ENCODE data around the gene PTGDS.

The PTGDS gene

GRCh38 chr9:136974817-136975535 lies 2.3 kb upstream of the PTGDS start:
- DNase-seq = no peak

- peak; percentile 43 for DNase-seq
These were observed 1.7 kb upstream of the PTGDS start for GRCh38 chr9:136975644-136976043.

GRCh38 chr9:136977649-136978072 lies 357 bp downstream of the PTGDS start:
- DNase-seq = no peak

GRCh38 chr9:136978073-136978864 lies 965 bp downstream of the PTGDS start:
- peak; percentile 76 for DNase-seq

DNA sequence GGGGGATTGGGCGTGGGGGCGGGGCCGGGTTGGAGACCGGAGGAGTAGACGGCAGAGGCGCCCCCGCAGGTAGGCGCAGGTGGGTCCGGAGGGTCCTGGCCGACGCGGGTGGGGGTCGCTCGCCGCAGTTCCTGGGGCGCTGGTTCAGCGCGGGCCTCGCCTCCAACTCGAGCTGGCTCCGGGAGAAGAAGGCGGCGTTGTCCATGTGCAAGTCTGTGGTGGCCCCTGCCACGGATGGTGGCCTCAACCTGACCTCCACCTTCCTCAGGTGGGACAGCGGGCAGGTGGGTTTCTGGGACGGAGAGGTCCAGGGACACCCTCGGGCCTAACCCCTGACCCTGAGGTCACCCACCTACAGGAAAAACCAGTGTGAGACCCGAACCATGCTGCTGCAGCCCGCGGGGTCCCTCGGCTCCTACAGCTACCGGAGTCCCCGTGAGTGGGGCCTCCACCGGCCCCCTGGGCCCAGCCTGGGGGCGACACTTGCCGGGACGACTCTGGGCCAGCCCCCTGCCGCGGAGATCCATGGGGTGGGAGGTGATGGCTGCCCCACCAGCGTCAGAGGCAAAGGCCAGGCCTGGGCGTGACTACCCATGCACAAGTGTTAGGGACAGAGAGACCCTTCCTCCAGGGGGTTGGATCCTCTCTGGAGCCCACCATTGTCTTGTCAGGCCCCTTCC lies 1.7 kb downstream of the PTGDS start:
- DNase-seq = no peak

- DNase-seq = no peak
These were observed 2.7 kb downstream of the PTGDS start for GRCh38 chr9:136979769-136980587.

DNA sequence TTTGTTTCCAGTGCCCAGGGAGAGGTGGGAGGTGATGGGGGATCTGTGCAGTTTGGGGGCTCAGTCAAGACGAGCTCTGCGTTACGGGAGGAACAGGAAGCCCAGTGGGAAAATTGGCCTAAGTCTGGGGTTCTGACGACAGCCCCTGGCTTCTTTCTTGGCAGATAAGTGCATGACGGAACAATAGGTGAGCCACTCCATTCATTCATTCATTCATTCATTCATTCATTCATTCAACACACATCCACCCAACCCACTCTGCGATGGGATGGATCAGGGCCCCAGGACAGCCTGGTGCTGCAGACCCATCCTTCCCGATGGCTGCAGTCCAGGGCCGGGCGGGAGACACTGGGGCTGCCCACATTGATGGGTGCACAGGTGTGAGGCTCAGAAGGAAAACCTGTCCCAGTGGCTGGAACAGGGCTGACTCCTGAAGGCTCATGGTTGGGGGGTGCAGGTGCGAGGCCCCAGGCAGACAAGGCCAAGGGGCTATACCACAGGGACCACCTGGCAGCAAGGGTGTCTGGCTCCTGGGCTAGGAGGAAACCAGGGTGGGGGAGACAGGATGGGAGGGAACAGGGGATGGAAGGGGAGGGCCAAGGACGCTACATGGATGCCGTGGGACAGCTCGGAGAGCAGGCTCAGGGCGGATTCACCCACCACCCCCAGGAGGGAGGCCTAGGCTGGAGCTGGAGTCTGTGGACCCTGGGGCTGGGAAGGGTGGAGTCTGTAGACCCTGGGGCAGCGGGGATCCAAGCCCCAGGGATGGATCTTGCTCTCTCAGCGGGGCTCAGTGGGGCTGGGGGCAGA lies 3.6 kb downstream of the PTGDS start:
- no peak for DNase-seq

DNA sequence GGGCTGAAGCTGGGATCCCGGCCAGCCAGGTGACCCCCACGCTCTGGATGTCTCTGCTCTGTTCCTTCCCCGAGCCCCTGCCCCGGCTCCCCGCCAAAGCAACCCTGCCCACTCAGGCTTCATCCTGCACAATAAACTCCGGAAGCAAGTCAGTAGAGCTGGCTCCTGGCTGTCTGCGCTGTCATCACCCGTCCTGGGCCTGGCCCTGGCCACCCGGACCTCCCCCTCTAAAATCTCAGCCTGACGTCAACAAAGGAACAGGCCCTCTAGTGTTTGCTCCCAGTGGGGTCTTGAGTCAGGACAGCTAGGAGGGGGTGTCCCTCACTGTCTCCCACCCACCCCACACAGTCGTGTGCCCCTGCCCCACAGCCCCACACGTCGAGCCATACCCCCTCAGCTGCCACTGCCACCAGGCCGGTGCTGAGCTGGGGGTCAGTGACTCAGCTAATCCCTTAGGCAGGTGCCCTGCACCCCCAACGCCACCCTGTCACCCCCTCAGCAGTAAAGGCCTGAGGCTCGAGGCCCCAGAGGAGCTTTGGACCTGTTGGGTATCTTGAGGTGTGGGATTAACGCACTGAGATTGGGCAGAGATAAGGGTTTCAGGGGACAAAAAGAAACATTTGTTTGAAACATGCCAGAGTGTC lies 4.4 kb downstream of the PTGDS start:
- no peak for DNase-seq

DNA sequence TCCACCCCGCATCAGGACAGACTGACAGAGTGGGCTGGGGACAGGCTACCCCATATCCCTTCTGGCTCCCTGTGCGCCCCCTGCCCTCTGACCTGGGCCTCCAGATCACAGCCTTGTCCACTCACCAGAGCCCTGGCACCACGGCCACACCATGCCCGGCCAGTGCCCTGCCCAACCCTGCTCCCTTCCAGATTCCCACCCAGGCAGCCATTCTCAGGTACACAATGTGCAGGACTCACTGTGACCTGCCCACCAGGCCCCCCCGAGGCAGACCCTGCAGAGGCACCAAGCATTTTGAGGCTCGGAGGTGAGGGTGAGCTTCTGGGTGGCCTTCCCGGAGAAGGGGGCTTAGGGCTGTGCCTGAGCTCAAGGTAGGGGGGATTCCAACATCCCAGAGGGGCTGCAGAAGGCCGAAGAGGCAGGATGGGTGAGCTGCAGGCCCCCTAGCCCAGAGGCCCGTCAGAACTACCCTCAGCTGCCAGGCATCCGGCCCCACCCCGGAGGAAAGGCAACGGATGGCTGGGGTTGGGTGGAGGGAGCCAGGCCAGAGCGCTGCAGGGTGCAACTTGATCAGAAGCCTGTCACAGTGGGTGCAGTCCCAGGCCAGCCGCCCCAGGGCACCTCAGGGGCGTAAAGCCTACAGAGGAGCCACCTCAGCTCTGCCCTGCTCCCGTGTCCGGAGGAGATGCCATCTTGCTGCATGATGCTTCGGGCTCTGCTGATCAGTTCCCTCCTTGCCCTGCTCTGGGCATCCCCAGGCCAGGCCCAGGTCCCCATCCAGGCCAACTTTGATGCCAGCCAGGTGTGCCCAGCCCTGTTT lies 5.1 kb downstream of the PTGDS start, which contains the start of gene LCNL1:
LCNL1 (plus strand) TSS at position 762 of the 820 bp plus-strand sequence. CDS start 594 bp downstream, outside the sequence.
- DNase-seq = no peak

DNA sequence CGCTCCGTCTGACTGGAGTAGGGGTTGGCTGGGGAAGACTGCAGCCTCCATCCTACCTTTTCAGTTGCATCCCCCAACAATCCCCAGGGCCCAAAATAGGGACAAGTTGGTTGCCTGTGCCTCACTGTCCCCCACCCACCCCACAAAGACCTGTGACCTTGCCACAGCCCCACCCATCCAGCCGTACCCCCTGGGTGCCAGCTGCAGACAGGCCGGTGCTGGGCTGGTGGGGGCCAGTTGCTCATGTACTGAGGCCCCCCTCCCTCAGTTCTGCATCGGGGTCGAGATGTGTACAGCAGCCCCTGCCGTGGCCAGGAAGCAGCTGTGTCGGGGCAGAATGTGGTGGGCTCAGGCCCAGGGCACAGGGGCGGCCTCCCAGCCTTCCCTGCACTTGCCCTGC lies 5.9 kb downstream of the PTGDS start:
- no peak for DNase-seq

- DNase-seq = no peak
These were observed 6.5 kb downstream of the PTGDS start for GRCh38 chr9:136983656-136984314.

- DNase-seq = no peak
These were observed 7.2 kb downstream of the PTGDS start for GRCh38 chr9:136984464-136985026.

DNA sequence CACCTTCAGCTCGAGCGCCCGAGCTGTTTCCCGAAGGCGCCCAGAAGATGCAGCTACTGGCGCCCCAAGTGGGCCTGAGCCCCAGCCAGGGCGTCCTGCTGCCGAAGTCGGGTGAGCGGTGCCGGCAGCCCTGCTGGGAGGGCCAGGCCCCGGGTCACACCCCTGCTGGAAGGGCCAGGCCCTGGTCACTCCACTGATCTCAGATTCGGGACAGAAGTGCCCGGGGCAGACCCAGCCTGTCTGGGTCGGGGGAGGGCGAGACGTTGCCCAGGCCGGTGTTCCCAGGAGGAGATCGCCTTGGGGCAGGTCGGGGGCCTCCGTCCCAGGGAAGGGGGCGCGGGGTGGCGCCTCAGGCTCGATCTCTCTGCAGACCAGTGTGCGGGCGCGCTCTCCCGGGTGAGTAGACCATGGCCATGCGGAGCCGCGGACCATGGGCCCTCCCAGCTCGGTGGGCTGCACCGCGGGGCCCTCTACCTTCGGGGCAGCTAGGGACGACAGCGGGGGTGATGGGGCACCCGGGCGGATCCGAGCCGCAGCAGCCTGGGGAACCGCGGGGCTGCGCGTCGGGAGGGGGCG lies 7.8 kb downstream of the PTGDS start:
- DNase-seq = peak; percentile 33

DNA sequence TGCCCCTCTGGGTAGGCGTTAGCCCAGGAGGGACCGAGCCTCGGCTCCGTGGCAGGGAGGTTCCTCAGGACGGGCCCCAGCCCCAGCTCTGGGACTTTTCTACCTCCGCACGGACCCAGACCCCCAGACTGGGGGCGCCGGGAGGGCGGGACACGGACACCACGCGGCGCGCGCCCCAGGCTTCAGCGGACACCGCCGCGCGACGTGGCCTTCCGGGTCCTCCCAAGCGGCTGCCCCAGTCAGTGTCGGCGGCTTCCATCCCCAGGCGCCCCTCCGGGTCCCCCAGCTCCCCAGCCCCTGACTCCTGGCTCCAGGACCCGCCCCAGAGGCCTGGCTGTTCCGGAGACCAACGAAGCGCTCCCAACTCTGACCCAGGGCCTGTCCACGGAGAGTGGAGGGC lies 8.5 kb downstream of the PTGDS start:
- no peak for DNase-seq

GRCh38 chr9:136988872-136989271 lies 11.6 kb downstream of the PTGDS start:
- DNase-seq = no peak

DNA sequence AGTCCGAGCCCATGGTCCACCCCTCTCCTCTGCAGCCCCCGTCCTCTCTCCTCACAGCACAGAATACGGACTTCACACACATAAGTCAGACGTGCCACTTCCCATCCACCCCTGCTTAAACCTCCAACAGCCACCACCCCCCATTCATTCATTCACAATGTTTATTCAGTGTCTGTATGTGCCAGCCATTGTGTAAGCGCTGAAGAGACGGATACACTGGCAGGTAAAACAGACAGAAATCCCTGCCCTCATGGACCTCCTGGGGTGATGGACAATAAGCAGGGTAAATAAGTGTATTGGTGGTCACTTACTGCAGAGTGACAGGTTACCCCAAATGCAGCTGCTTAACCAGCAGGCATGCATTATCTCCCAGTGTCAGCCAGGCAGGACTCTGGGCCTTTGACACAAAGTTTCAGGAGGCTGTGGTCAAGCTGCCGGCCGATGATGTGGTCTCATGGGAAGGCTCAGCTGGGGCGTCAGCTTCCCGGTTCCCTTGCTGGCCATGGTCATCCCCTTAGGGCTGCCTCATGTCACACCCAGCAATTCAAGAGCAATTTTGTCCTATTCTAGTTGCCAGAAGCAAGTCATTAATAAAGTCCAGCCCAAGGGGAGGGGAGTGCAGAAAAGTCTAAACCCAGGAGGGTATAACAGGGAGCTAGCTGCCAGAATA lies 13.1 kb downstream of the PTGDS start:
- DNase-seq = no peak

DNA sequence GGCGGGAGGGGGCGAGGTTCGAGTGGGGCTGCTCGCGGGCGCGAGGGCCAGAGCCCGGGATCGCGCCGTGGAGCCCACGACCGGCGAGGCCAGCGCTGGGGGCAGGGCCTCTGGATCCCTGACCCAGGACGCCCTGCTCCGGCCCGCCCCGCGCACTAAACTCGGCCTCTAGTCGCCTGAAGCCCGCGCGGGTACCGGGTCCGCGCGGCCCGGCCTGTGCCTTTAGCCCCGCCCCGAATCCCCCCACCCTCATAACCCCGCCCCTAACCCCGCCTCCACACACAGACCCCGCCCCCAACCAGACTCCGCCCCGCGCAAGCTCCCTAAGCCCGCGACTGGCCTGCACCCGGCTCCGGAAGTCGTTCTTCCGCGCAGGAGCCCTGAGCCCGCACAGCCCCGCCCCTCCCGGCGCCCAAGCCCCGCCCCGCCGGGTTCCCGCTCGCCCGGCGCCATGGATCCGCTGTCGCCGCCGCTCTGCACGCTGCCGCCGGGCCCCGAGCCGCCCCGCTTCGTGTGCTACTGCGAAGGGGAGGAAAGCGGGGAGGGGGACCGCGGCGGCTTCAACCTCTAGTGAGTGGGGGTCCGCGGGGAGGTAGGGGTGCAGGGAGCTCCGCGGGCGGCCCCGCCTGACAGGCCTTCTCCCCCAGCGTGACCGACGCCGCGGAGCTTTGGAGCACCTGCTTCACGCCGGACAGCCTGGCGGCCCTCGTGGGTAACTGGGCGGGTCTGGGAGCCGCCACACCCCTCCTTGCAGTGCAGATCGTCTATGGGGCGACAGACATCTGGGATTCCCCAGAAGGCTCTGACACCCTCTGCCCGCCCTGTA lies 14.9 kb downstream of the PTGDS start, which contains the start of gene PAXX:
PAXX (plus strand) TSS at position 430 of the 826 bp plus-strand sequence; CDS start at position 452, 22 bp downstream.
- peak; percentile 94 for DNase-seq

Measured in activated T-cell treated with anti-CD3 and anti-CD28 coated beads, Interleukin-2, amount 50 U/mL, for 1 hour (primary cell).